Activated CD4-positive, CD25-positive, alpha-beta regulatory T cell treated with anti-CD3 and anti-CD28 coated beads, Interleukin-2, amount 50 U/mL, for 24 hours (primary cell): ENCODE data around the gene SLC4A5.

Source experiments
- ATAC-seq, 2 donors: fragments of 150-1000 bp; cut with Tn5 transposase; one replicate each; pipeline ENCODE4 v1.10.0; 2021; ENCODE audit warnings: mild to moderate bottlenecking in 1 of 2, moderate library complexity in 1 of 2

Gene SLC4A5

DNA sequence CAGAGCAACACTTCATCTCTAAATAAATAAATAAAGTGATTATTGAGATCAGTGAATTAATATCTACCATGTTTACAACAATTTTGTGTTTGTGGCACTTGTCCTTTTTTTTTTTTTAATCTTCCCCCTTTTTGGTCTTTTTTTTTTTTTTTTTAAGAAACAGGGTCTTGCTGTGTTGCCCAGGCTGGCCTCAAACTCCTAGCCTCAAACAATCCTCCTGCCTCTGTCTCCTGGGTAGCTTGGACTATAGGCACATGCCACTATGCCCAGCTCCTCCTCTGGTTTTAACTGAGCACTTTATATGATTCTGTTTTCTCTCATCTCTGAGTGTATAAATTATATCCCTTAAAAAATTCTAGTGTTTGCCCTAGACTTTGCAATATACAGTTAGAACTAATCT lies 30.3 kb downstream of the SLC4A5 start:
- ATAC-seq, result no peak

- ATAC-seq, result no peak
Measured at GRCh38 chr2:74307720-74308119, 35.5 kb downstream of the SLC4A5 start.

DNA sequence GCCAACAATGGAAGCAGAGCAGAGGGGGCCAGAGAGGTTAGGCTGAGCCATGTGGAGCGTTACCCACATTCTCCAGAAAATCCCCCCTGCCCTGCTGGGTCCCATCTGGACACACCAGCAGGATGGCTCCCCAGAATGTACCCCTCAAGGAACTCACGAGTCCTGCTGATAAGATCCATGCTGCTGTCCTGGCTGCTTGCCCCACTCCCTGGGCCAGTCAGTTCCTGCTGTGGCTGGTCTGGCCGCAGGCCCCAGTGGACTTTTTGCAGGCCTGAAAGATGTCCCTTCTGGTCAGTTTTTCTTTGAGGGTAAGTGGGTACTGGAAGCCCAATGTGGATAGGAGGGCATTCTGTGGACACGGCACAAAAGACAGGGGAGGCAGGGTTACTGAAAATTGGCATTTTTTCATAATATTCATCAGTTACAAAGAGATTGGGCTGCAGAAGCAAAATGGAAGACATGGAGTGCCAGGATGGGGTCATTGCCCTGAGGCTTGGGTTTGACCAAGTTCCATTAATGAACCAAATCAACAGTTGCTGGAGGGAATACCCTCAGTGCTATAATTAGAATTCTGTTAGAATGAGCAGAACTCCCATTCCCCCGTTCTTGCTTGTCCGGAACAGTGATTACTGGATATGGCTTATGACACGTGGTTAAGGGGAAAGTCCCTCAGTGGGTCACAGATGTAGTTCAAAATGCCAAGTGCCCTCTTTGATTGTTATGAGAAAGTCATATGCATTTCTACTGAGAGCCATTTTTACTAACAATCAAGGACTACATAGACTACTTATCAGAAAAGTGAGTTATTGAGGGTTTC lies 38.7 kb downstream of the SLC4A5 start:
- peak in 1 of 2 donors; percentile 28 for ATAC-seq

GRCh38 chr2:74302865-74303264 lies 40.4 kb downstream of the SLC4A5 start:
- ATAC-seq, result no peak

DNA sequence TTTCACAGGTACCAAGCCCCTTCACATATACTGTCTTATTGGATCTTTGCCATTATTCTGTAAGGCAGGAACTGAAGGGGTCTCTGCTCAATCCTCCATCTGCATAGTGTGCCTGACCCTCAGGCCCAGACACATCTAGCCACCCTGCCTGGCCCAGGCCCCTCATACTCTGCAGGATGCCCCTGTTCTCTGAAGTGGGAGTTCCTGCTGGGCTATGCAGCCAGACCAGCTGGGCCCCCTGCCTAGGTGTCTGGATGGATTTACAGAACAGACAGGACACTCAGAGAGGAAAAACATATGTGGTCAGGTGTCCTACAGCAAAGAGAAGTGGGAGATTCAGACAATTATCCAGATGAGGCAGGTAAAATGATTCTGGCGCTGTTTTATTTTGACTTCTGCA lies 42.0 kb downstream of the SLC4A5 start:
- ATAC-seq, result no peak

DNA sequence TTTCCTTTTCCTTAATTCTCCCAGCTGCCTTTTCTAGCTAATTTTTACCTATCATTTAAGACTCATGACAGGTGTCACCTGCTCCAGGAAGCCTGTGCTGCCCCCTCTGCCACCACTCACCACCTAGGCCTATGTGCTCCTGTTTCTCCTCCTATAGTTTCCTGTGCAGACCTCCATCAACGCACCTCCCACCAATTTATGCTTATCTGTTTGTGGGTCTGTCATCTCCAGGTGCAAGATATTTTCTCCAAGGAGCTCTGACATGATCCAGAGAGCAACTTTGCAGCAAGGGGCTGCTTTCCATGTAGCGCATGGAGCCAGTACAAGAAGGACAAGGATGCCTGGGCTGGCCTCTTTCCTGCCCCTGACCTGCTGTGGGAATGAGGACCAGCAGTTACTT lies 42.7 kb downstream of the SLC4A5 start:
- no peak for ATAC-seq

- ATAC-seq, result no peak
Measured at GRCh38 chr2:74297950-74298349, 45.3 kb downstream of the SLC4A5 start.

DNA sequence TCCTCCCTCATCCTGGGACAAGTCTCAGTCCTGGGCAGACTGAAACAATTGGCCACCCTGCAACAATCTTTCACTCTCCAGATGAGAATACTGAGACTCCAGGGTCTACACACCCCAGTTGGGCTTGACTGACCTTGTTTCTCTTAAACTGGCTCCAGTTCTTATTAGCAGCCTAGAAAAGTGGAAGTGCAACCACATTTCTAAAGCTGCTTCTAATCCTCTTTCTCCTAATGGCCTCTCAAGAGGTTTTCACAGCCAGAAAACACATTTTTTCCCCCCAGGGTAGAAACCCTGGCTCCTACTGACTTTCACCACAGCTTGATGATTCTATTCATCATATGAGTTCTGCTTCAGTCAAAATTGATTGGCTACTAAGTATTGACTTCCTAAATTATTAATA lies 45.8 kb downstream of the SLC4A5 start:
- no peak for ATAC-seq

DNA sequence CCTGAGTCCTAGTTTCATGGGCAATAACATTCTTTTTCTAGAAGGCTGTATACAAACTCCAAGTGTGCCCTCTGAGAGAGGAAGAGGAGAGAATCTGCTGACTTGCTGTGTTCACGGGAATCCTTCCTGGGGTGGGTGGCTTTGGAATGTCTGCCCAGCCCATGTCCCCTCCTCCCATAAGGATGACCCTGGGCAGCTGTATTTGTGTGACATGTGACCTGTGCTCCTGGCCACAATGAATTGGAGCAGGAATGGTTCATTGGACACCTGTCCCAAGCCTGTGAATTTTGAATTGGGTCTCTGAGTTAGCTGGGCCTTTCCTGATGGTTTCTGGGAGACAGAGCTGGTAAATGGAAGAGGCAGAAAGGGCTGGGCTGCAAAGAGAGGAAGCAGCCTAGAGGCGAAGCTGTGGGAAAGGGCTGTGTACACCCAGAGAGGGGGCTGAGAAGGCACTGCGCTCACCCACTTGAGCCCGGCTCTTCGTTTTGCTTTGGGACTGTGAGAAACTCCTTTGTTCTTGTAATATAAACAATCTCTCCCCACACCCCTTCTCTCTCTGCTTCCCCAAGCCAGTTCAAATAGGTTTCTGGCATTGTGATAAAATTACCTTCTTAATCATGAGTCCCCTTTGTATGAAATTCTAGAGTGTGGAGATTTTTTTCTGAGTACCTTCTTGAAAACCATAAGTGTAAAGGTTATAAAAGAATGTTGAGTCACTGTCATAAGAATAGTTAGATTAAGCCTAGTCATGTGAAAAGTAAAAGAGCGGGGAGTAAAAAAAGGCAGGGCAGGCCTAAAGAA lies 49.8 kb downstream of the SLC4A5 start:
- no peak for ATAC-seq

- ATAC-seq, result no peak
Measured at GRCh38 chr2:74292751-74293150, 50.5 kb downstream of the SLC4A5 start.

DNA sequence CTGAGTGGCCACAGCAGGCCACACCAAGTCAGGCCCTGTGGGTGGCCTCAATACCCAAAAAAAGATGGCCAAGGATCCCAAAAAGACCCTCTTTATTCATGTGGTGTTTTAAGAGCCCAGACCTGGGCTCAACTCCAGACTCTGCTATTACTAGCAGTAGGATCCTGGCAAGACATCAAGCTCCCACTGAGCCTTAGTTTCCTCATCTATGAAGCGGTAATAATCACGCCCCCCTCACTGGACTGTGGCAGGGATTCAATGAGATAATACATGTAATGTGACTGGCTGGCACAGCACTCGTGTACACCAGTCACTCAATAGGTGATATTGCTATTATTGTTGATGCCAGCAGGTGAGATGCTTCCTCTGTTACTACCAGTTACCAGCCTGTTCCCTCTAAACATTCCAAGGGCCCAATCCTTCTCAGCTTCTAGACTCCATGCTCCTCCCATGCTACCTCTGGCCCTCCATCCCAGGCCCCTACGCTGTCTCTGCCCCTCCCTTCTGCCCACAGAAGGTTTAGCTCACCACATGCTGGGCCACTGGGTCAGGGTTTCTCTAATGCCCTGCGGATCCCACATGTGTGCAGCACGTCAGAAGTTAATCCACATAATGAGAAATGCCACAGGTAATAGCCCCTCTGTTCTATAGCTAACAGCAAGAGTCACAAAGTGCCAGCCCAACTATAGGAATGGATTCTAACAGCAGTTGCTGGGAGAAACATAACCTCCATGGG lies 51.2 kb downstream of the SLC4A5 start:
- no peak for ATAC-seq

GRCh38 chr2:74291218-74291544 lies 52.0 kb downstream of the SLC4A5 start:
- ATAC-seq, result peak; percentile 33 to 56

- peak; percentile 54 to 71 for ATAC-seq
Measured at GRCh38 chr2:74290466-74291217, 52.6 kb downstream of the SLC4A5 start.

- no peak for ATAC-seq
Measured at GRCh38 chr2:74290066-74290465, 53.1 kb downstream of the SLC4A5 start.

GRCh38 chr2:74286725-74287124 lies 56.5 kb downstream of the SLC4A5 start:
- no peak for ATAC-seq

- ATAC-seq, result no peak
Measured at GRCh38 chr2:74281141-74281975, 61.9 kb downstream of the SLC4A5 start.

GRCh38 chr2:74278694-74279093 lies 64.5 kb downstream of the SLC4A5 start:
- ATAC-seq, result no peak

DNA sequence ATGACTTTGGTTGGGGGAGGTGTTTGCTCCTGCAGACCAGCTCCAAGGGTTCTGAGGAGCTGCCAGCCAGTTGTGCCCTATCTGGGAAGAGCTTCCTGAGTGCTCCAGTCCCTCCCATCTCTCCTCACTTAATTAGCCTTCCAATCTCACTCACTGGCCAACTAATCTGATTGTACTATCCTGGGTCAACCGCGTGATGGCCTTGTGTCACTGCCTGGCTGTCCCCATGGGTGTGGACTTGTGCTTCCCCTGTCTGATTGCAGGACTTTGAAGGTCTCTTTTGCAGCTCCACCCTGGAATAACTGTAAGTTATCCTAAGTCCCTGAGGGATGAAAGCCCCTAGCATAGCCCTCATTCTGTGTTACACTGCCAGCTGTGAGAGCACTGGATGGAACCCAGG lies 65.0 kb downstream of the SLC4A5 start:
- no peak for ATAC-seq

- ATAC-seq, result no peak
Measured at GRCh38 chr2:74275228-74275627, 68.0 kb downstream of the SLC4A5 start.

DNA sequence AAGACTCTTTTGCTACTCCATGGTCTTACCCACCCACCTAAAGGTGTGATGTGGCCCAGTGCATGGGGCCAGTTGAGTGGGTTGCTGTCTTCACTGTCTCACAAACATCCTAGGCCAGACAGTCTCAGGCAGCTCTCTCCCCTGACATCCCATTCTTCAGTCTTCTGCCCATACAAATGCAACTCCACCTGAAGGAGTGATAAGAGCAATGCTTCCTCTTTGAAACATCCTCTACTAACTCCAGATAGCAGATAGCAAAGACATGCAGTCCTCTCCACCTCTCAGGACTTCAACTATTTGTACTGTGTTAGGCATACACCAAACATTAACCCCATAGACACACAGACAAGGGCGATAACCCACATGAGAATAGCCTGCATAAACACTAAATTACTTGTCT lies 73.5 kb downstream of the SLC4A5 start:
- no peak for ATAC-seq

GRCh38 chr2:74267068-74267467 lies 76.1 kb downstream of the SLC4A5 start:
- ATAC-seq, result peak; percentile 71 to 91

DNA sequence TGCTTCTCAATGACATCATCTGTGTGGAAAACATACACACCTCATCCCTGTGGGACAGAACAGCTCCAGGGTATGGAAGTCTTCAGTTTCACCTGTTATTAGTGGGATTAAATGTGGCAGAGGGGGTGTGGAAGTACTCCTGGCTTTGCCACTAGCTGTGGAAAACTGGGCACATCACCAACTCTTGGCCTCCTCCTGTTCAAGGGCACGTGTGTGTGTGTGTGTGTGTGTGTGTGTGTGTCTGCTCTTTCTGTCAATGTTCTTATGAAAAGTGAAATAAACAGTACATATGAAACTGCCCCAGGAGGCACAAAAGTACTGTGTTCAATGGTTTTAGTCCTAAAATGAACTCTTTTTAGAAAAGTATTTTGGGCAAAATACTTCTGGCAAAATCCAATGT lies 78.9 kb downstream of the SLC4A5 start:
- no peak for ATAC-seq
